Measurements from ENCODE around the gene ZNF583. TPM values are rescaled to one million over a fixed set of nuclear protein-coding genes. Genes with fewer than 3 reads are reported as not detected.

Gene ZNF583
- total and polyA plus RNA-seq, 8 donors: 0.84 to 3.4 (median 2.0) TPM

DNA sequence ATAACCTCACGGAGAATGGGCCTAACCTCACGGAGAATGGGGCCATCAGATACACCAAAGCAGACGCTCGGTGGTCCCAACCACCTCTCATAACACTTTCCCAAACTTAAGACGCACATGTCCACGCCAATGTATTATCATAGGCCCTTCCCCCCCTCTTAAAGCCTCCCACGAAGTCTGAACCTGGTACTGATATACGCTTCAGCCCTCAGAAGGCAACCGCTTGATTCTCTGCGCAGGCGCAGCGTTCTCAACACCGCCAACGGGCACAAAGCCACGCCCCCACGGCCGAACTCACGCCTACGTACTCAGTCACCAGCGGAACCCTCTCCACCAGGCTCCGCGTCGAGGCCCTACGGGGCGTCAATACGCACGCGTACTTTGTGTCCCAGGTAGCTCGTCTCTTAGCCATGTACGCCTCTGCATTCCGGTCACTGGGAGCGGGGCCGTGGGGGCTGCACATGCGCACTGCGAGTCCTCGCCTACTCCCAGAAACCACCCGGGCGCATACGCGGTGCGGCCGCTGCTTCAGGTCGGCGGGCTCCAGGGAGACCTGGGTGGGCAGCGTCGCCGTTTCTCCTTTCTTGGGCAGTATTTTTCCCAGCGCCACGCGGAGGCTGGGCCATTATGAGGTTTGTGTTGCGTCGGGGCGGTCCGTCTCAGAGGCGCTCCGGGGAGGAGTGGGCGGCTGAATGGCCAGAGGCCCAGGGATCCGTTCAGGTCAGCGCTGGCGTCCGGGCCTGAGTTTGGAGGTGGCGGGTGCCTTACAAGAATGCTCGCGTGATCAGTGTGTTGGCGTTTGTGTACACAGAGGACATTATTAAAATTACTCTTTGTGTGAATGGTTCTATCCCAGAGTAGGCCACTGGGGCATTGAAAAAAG is 36.1 kb upstream of the ZNF583 start:
- Histone ChIP-seq H3K27me3 (no peaks in the 10 kb centered on the region), H3K4me1 (no peaks in the 10 kb centered on the region), H3K9me3 (no peaks in the 10 kb centered on the region), H3K4me3 (peak overlapping the region; percentile 40 to 48 (median 46)), H3K36me3 (peaks cover 0 to 7% (median 0%) of the 10 kb centered on the region in 3 donors), H3K27ac (peak overlapping the region; percentile 39 to 78 (median 62))
- intact Hi-C loops (cut with DNase I): no loop called here
- no peak for TF ChIP-seq CTCF (IDR thresholded peaks at IDR 0.05)
- 6% methylated on average over 65 of the region's 65 CpGs for WGBS, 2 donors
- peak; percentile 84 to 93 (median 86) for DNase-seq
- no peak for FAIRE-seq
- peak; percentile 90 to 98 (median 98) for ATAC-seq

GRCh38 chr19:56369886-56370676 is 34.1 kb upstream of the ZNF583 start:
- Histone ChIP-seq H3K4me1 (no peaks in the 10 kb centered on the region), H3K4me3 (no peak overlapping the region), H3K9me3 (no peaks in the 10 kb centered on the region), H3K27me3 (no peaks in the 10 kb centered on the region), H3K36me3 (peaks cover 0 to 26% (median 11%) of the 10 kb centered on the region in 3 donors), H3K27ac (no peak overlapping the region)
- intact Hi-C loops (cut with DNase I): no loop called here
- no peak for DNase-seq
- ATAC-seq: no peak
- TF ChIP-seq CTCF (IDR thresholded peaks at IDR 0.05): no peak
- 96 to 98% methylated on average over 3 of the region's 3 CpGs for WGBS, 2 donors
- no peak for FAIRE-seq

DNA sequence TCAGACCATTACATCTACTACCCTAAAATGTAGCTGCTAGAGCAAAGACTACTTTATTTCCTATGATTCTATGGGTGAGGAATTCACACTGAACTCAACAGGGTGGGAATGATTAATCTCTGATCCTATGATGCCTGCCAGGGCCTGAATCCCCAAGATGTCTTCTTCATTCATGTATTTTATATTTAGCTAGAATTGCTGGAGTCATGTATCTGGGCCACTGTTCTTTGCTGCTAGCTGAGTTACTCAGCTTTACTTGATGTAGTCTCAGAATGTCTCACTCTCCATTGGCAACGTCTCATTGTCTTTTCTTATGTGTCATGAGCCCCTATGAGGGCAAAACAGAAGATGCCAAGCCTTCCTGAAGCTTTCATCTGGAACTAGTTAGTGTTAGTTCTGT is 31.9 kb upstream of the ZNF583 start:
- no peak overlapping the region for H3K4me3 ChIP-seq
- H3K4me1 ChIP-seq: no peaks in the 10 kb centered on the region
- FAIRE-seq (no peak), ATAC-seq (no peak), DNase-seq (no peak)
- H3K36me3 ChIP-seq: peaks cover 0 to 39% (median 17%) of the 10 kb centered on the region in 3 donors
- no peak overlapping the region for H3K27ac ChIP-seq
- WGBS, 2 donors: 80 to 93% methylated on average over 1 of the region's 1 CpG
- intact Hi-C loops (cut with DNase I): no loop called here
- H3K9me3 ChIP-seq: peaks cover 0 to 2% (median 1%) of the 10 kb centered on the region in 4 donors
- H3K27me3 ChIP-seq: no peaks in the 10 kb centered on the region
- TF ChIP-seq CTCF (IDR thresholded peaks at IDR 0.05): no peak

GRCh38 chr19:56377105-56377924 is 26.8 kb upstream of the ZNF583 start:
- ATAC-seq (no peak), DNase-seq (no peak), FAIRE-seq (no peak)
- Histone ChIP-seq H3K4me1 (no peaks in the 10 kb centered on the region), H3K36me3 (peaks cover 0 to 49% (median 21%) of the 10 kb centered on the region in 3 donors), H3K4me3 (no peak overlapping the region), H3K27ac (no peak overlapping the region), H3K9me3 (peaks cover 0 to 7% (median 1%) of the 10 kb centered on the region in 4 donors), H3K27me3 (no peaks in the 10 kb centered on the region)
- TF ChIP-seq CTCF (IDR thresholded peaks at IDR 0.05): no peak
- WGBS, 2 donors: 88 to 89% methylated on average over 11 of the region's 11 CpGs
- intact Hi-C loops (cut with DNase I): no loop called here
